K562 treated with DMSO at 1 percent for 4 hours (cell line): ENCODE data around the gene ASPSCR1. TPM values are rescaled to one million over a fixed set of nuclear protein-coding genes. Genes with fewer than 3 reads are reported as not detected.

Experiments used
- total RNA-seq: library from RNA; unstranded; fragments of 300-600 nt; gene quantifications from 2 replicates; pipeline ENCODE4 v1.2.3, GENCODE V29; 2022; ENCODE audit not compliant: insufficient read depth

The ASPSCR1 gene, protein sequence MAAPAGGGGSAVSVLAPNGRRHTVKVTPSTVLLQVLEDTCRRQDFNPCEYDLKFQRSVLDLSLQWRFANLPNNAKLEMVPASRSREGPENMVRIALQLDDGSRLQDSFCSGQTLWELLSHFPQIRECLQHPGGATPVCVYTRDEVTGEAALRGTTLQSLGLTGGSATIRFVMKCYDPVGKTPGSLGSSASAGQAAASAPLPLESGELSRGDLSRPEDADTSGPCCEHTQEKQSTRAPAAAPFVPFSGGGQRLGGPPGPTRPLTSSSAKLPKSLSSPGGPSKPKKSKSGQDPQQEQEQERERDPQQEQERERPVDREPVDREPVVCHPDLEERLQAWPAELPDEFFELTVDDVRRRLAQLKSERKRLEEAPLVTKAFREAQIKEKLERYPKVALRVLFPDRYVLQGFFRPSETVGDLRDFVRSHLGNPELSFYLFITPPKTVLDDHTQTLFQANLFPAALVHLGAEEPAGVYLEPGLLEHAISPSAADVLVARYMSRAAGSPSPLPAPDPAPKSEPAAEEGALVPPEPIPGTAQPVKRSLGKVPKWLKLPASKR
- total RNA-seq: 31.8 and 46.0 TPM in 2 replicates

DNA sequence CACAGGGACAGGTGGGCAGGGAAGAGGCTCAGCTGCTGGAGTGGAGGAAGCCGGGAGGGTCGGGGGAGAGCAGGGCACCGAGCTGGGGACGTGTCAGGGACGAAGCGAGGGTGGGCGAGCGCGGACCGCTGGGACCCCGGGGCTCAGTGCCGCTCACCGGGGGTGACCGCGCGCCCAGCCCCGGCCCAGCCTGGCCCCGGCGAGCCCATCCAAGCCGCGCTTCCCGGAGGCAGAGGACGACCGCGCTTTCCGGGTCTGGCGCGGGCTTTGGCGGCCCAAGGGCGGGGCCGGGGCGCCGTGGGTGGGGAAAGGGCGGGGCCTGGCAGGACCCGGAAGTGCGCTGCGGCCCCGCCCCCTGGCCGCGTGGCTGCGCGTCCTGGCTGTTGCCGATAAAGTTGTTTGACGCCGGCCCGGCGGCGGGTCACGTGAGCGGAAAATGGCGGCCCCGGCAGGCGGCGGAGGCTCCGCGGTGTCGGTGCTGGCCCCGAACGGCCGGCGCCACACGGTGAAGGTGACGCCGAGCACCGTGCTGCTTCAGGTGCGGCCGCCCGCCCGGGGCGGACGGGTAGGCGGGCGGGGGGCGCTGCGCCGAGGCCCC, at the start of gene ASPSCR1:
Gene ASPSCR1, plus strand, starts transcription at position 419 of the 598 bp plus-strand sequence. Its CDS starts 18 bp downstream, at position 437.

DNA sequence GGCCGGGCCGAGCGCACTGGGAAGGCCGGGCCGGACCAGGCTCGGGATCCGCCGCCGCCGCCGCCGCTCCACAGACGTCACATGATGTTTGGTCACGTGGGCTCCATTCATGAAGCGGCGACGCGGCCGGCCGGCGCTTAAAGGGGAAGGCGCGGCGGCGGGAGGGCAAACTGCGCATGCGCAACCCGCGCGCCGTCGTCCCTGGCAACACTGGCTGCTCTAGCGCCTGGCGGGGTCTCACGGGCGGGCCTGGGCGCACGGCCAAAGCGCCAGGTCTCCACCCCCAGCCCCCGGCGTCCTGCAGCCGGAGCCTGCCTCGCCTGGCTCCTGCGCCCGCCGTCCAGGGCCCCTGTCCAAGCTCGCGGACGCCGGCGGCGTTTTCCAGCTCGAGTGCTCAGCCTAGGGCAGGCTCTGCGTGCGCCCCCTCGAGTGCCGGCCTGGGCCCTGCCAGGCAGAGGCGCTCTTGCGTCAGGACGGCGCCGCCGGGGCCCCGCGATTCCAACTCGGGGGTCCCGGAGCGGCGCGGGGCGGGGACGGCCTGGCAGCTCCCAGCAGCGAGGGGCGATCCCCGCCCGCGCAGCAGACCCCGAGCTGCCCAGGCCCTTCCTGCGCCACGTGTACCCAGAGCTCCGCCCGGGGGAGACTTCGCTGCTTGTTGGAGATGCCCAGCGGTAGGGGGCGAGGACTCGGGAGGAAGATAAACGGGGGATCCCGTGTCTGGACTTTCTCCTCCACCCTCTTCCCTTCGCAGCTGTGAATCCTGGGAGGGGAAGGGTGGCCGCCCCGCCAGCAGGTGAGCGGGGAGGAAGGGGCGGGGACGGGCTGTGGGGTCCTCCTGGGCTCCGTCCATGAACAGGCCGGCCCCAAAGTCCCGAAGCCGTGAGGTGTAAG, 49.5 kb upstream of the ASPSCR1 start, which contains the start of gene MAFG:
Gene MAFG, minus strand, starts transcription at position 83 of the 891 bp plus-strand sequence. CDS start 4,550 bp downstream, outside the sequence.

DNA sequence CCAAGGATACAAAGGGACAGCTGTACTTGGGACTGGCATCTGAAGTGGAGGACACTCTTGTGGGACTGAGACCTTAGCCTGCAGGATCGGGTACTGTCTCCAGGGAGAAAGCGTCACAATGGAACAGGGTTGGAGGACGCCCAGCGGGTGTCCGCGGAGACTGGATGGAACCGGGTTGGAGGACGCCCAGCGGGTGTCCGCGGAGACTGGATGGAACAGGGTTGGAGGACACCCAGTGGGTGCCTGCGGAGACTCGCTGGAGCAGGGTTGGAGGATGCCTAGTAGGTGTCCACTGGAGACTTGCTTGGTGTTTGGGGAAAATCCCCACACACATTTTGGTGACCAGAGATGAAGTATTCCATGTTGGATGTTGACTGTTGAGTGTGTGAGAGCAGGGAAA, 30.2 kb upstream of the ASPSCR1 start, which contains the start of gene MYADML2:
Gene MYADML2, minus strand, starts transcription at position 45 of the 400 bp plus-strand sequence. CDS start 5,492 bp downstream, outside the sequence.

DNA sequence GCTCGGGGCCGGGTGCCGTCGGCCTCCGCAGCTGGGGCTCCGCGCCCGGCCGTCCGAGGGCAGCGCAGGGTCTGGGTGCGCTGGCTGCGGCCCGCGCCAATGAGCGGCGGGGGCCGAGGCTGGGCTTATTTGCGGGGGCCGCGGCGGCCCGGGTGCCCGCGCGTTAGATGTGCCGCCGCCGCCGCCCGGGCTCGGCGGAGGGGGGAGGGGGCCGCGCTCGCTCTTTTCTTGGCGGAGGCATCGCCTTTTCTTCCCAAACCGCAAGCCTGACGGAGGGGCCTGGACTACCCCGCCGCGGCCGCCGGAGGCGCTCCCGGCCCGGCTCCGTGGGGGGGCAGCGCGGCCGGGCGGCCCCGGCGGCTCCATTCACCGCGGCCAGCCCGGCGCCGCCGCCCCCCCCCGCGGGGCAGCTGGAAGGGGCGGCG, 16.3 kb upstream of the ASPSCR1 start, which contains the start of gene NOTUM:
Gene NOTUM, minus strand, starts transcription at position 101 of the 425 bp plus-strand sequence. CDS start 278 bp downstream, outside the sequence.

DNA sequence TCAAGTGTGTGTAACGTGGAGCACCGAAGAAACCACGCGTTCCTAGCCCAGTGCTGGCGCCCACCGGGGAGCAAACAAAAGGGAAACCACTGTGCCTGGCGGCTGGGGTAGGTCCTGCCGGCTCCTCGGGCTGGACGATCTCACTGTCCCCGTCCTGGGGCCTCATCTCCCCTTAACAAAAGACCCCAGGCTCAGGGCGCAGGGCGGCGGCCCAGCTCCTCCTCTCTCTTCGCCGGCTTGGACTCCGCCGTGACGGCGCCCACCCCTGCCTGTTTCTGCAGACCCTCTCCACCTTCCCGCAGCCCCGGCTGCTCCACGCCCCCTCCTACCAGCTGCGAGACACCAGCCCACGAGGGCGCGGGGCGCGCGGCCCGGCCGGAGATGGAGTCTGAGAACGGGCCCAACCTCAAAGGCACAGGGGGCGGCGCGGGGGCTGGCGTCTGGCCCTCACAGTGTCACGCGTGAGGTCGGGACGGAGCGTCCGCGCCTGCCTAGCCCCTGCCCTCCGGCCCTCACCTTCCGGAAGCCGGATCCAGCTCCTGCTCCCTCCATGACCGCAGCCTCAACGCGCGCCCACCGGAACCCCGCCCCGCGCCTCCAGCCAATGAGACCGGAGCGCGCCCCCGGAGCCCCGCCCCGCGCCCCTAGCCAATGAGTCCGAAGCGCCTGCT, 45.0 kb downstream of the ASPSCR1 start, which contains the start of gene CENPX:
Gene CENPX, minus strand, starts transcription at position 569 of the 671 bp plus-strand sequence. Its CDS starts 17 bp downstream, at position 552.

DNA sequence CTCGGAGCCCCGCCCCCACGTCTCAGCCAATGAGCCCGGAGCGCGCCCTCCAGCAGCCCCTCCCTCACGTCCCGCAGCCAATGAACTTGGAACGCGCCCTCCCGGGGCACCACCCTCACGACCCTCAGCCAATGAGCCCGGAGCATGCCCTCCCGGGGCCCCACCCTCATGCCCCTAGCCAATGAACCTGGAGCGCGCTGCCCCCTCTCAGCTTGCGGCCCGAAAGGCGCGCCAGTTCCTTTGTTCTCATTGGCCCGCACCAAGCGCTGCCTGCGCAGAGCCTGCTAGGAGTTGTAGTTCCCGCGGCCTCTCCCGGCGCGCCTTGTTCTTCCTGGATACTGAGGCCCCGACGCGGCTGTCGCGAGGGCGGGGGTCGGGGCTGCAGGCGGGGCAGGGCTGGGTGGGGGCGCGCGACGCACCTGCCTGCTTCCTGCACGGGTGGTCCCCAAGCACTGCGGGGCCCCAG, 45.6 kb downstream of the ASPSCR1 start, which contains the start of gene LRRC45:
Gene LRRC45, plus strand, starts transcription at position 325 of the 466 bp plus-strand sequence. CDS start 339 bp downstream, outside the sequence.

DNA sequence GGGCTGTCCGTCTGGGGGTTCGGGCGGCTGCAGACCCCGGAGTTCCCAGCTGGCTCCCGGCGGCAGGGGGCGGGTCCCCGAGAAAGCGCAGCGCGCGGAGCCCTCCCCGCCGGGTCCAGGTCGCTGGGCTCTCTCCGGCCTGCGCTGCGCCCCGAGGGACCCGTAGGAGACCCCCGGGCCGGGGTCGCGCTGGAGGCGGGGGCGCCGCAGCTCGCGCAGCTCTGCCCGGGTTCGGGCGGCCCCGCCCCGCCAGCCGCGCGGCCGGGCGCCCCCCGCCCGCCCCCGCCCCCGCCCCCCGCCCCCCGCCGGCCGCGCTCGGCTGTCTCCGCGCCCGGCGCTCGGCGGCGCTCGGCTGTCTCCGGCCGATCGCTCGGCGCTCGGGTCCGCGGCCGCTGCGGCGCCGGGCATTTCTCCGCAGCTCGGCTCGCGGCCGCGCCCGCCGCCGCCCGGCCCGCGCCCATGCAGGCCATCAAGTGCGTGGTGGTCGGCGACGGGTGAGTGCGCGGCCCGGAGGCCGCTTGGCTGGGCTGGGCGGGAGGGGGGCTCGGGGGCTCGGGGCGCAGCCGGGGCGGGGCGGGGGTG, 54.0 kb downstream of the ASPSCR1 start, which contains the start of gene RAC3:
Gene RAC3, plus strand, starts transcription at position 376 of the 582 bp plus-strand sequence. Its CDS starts 84 bp downstream, at position 460.

DNA sequence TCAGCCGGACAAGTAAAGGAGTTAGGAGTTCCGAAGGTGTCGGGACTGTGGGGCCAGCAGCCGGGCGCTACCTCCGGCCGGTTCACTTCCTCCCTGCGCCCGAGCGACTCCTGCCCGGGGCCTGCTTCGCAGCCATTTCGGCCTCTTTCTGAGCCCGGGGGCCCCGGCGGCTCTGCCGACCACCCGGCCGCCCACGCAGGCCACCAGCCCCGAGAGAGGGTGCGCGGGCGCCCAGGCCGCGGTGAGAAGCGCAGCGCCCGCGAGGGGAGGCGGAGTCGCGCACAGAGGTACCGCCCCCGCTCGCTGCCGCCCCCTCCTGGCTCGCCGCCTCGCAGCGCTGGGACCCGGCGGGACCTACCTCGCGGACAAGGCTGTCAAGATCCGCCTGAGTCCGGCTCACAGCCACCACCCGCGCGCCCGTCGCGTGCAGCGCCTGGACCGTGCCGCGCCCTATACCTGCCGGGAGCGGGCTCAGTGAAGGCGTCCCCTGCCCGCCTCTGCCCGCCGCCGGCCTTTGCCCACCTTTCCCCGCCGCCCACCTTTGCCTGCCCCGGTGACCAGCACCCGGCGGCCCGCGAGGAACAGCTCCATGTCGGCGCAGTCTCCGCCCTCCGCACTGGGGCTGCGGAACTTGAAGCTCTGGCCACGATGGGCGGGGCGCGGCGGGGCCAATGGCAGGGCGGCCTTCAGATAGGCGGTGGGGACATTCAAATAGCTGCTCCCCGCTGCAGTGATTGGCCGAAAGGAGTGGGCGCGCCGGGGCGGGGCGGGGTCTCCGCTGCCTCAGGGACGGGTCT, 59.9 kb downstream of the ASPSCR1 start, which contains the start of gene DCXR:
Gene DCXR, minus strand, starts transcription at position 606 of the 797 bp plus-strand sequence. Its CDS starts 15 bp downstream, at position 591.

DNA sequence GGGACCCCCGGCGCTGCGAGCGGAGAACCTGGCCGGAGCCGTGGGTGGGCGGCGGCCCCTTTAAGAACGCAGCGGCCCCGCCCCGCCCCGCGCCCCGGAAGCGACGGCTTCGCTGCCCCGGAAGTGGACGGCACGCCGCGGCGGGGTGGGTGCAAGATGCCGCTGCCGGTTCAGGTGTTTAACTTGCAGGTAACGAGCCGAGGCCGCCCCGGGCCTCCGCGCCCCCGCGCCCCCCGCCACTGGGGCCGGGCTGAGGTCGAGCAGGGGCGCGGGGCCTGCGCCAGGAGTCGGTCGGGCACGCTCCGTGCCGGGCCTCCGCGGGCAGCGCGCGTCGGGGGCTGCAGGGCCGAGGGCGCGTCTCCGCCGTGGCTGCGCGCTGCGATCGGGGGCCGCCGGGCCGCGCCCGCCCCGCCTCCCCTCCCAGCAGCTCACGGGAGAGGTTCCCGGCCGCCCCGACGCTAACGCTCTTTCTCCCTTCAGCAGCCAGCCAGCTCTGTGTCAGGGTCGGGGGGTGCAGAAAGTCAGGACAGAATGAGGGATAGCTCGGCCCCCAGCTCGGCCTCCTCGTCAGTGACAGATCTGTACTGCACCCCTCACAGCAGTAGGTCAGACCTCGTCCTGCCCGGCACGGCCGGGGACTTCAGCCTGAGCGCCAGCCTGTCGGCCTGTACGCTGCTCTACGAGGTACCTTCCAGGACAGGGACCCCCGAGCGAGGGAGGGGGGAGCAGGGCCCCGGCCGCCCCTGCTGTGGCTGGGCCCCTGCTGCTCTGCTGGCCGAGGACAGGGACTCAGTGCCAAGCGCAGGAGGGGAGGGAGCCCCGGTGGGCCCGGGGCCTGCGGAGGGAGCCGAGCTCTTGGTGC, 74.6 kb downstream of the ASPSCR1 start, which contains the start of the genes GPS1 and RFNG:
Gene GPS1, plus strand, starts transcription at position 123 of the 862 bp plus-strand sequence. Its CDS starts 34 bp downstream, at position 157.
Gene RFNG, minus strand, starts transcription at position 36 of the 862 bp plus-strand sequence. CDS start 45 bp downstream, outside the sequence.

DNA sequence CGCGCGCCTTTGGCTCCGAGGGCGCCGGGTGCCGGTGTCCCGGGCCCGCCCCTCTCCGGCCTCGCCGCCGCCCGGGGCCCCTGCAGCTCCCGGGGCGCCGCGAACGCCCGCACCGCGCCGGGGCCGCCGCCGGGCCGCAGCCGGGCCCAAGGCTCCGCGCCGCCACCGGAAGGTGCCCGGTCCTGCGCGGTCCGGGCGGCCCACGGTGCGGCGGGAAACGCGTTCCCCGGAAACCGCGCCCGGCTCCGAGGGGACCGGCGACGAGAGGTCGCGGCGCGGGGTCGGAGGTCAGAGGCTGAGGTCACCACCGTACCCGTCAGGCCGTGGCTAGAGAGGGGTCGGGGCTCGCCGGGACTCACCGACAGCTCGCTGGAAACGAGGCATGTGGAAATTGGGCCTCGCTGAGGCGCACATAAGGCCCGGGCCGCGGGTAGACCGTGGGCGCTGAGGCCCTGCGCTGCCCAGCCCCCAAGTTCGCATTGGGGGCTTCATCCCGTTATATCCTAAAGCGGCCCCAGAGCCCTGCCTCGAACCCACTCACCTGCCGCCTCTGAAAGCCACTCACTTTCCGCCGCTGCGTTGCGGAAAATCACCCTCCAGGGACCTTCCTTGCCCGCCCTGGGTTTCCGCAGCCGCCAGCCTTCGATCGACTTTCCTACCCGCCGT, 88.3 kb downstream of the ASPSCR1 start, which contains the start of gene DUS1L:
Gene DUS1L, minus strand, starts transcription at position 167 of the 666 bp plus-strand sequence. CDS start 745 bp downstream, outside the sequence.

Other genes with a start within 250 kb of the ASPSCR1 start
- gene GCGR, start 173.5 kb upstream of the ASPSCR1 start, total RNA-seq: not detected in 2 replicates
- gene MCRIP1, start 144.3 kb upstream of the ASPSCR1 start, total RNA-seq: 105 and 145 TPM in 2 replicates
- gene PPP1R27, start 142.6 kb upstream of the ASPSCR1 start, total RNA-seq: 0.64 TPM in 1 of 2 replicates, not detected in the other
- gene P4HB, start 117.1 kb upstream of the ASPSCR1 start, total RNA-seq: 890 and 899 TPM in 2 replicates
- gene ARHGDIA, start 106.3 kb upstream of the ASPSCR1 start, total RNA-seq: 224 and 227 TPM in 2 replicates
- gene ALYREF, start 86.0 kb upstream of the ASPSCR1 start, total RNA-seq: 137 TPM in 2 replicates
- gene ANAPC11, start 85.9 kb upstream of the ASPSCR1 start, total RNA-seq: 407 and 464 TPM in 2 replicates
- 5.4 and 6.4 TPM in 2 replicates for gene NPB, start 75.4 kb upstream of the ASPSCR1 start, total RNA-seq
- gene PCYT2, start 66.2 kb upstream of the ASPSCR1 start, total RNA-seq: 64.0 and 70.6 TPM in 2 replicates
- 39.9 and 50.2 TPM in 2 replicates for gene SIRT7, start 59.5 kb upstream of the ASPSCR1 start, total RNA-seq
- gene MAFG, start 49.9 kb upstream of the ASPSCR1 start, total RNA-seq: 53.0 and 64.9 TPM in 2 replicates
- 323 and 368 TPM in 2 replicates for gene PYCR1, start 40.3 kb upstream of the ASPSCR1 start, total RNA-seq
- 0.24 TPM in 1 of 2 replicates, not detected in the other for gene MYADML2, start 30.4 kb upstream of the ASPSCR1 start, total RNA-seq
- 8.8 and 9.4 TPM in 2 replicates for gene NOTUM, start 16.4 kb upstream of the ASPSCR1 start, total RNA-seq
- 145 and 154 TPM in 2 replicates for gene CENPX, start 45.2 kb downstream of the ASPSCR1 start, total RNA-seq
- gene LRRC45, start 45.7 kb downstream of the ASPSCR1 start, total RNA-seq: 10.6 and 11.1 TPM in 2 replicates
- 106 and 109 TPM in 2 replicates for gene RAC3, start 54.0 kb downstream of the ASPSCR1 start, total RNA-seq
- gene DCXR, start 60.1 kb downstream of the ASPSCR1 start, total RNA-seq: 231 and 240 TPM in 2 replicates
- gene RFNG, start 74.2 kb downstream of the ASPSCR1 start, total RNA-seq: 33.4 and 43.0 TPM in 2 replicates
- gene GPS1, start 74.3 kb downstream of the ASPSCR1 start, total RNA-seq: 132 and 142 TPM in 2 replicates
- 204 and 216 TPM in 2 replicates for gene DUS1L, start 88.2 kb downstream of the ASPSCR1 start, total RNA-seq
- gene FASN, start 120.6 kb downstream of the ASPSCR1 start, total RNA-seq: 146 and 202 TPM in 2 replicates
- gene CCDC57, start 235.2 kb downstream of the ASPSCR1 start, total RNA-seq: 10.3 TPM in 2 replicates